Osteoblast (primary cell): ENCODE measurements around the gene ZNF805. TPM values are rescaled to one million over a fixed set of nuclear protein-coding genes. Genes with fewer than 3 reads are reported as not detected.
A peak's percentile ranks its signal among the peaks of the same experiment; 100 is the strongest.

Source experiments
- DNase-seq: peaks from one replicate; pipeline ENCODE4 v3.0.0; 2011; ENCODE audit warnings: low spot score, mixed read lengths; ENCODE audit not compliant: insufficient read length; ENCODE audit errors: missing footprints
- H2AFZ ChIP-seq: 2 replicates; pipeline ENCODE4 v1.6.0; 2011; ENCODE audit warnings: mild to moderate bottlenecking, low read length
- H3K27ac ChIP-seq: 2 replicates; pipeline ENCODE4 v1.5.1; 2011; ENCODE audit warnings: mild to moderate bottlenecking, low read depth, low read length, moderate library complexity
- H3K27me3 ChIP-seq: 2 replicates; pipeline ENCODE4 v1.6.0; 2012; ENCODE audit warnings: mild to moderate bottlenecking, control low read depth, inconsistent platforms, low read length, moderate library complexity; ENCODE audit not compliant: insufficient read depth
- H3K36me3 ChIP-seq: 2 replicates; pipeline ENCODE4 v1.5.1; 2011; ENCODE audit warnings: mild to moderate bottlenecking, low read length, control low read depth, moderate library complexity; ENCODE audit not compliant: insufficient read depth
- H3K4me1 ChIP-seq: 2 replicates; pipeline ENCODE4 v1.5.1; 2011; ENCODE audit warnings: mild to moderate bottlenecking, low read length, control low read depth, moderate library complexity; ENCODE audit not compliant: insufficient read depth
- H3K4me2 ChIP-seq: 2 replicates; pipeline ENCODE4 v1.6.0; 2011; ENCODE audit warnings: mild to moderate bottlenecking, low read length; ENCODE audit not compliant: insufficient read depth
- H3K4me3 ChIP-seq: fragments of 200-600 bp; sonication (generic); 3 replicates; pipeline ENCODE4 v1.5.1; 2012; ENCODE audit warnings: mild to moderate bottlenecking, low read length, inconsistent platforms; ENCODE audit not compliant: insufficient read depth
- H3K79me2 ChIP-seq: 2 replicates; pipeline ENCODE4 v1.6.0; 2012; ENCODE audit warnings: mild to moderate bottlenecking, low read length, control low read depth, inconsistent platforms; ENCODE audit not compliant: insufficient read depth
- H3K9me3 ChIP-seq: 2 replicates; pipeline ENCODE4 v1.5.1; 2011; ENCODE audit warnings: low read depth, low read length, control low read depth
- H4K20me1 ChIP-seq: 2 replicates; pipeline ENCODE4 v1.6.0; 2012; ENCODE audit warnings: mild to moderate bottlenecking, low read length, control low read depth; ENCODE audit not compliant: insufficient read depth
- total RNA-seq: library from RNA; depleted of rRNA; stranded (reverse); fragments of >200 nt; gene quantifications from 2 replicates; pipeline ENCODE4 v1.2.3, GENCODE V29; 2012
- TF ChIP-seq, protein P1 (sequence below): IDR thresholded peaks from 2 replicates; pipeline ENCODE4 v1.5.1; 2011; ENCODE audit warnings: mild to moderate bottlenecking, low read depth, low read length, moderate library complexity; ENCODE audit errors: extremely low read depth

ZNF805 gene
- total RNA-seq, 1 donor, result 34.0 TPM

DNA sequence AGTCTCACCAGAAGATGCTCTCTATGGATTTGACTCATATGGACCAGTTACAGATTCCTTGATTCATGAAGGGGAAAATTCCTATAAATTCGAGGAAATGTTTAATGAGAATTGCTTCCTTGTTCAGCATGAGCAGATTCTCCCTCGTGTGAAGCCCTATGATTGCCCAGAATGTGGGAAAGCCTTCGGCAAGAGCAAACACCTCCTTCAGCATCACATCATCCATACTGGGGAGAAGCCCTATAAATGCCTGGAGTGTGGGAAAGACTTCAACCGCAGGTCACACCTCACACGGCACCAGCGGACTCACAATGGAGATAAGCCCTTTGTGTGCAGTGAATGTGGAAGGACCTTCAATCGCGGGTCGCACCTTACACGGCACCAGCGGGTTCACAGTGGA, 50.5 kb downstream of the ZNF805 start:
- Histone ChIP-seq H3K9me3 (peaks cover 24% of the 10 kb centered on the region), H3K79me2 (peaks cover 96% of the 10 kb centered on the region), H3K4me3 (no peak overlapping the region), H3K4me2 (no peak overlapping the region), H3K27ac (no peak overlapping the region), H3K36me3 (peaks cover 93% of the 10 kb centered on the region), H2AFZ (no peak overlapping the region), H3K27me3 (no peaks in the 10 kb centered on the region), H3K4me1 (no peaks in the 10 kb centered on the region), H4K20me1 (peaks cover 21% of the 10 kb centered on the region)
- no peak for DNase-seq
- TF ChIP-seq, protein P1, sequence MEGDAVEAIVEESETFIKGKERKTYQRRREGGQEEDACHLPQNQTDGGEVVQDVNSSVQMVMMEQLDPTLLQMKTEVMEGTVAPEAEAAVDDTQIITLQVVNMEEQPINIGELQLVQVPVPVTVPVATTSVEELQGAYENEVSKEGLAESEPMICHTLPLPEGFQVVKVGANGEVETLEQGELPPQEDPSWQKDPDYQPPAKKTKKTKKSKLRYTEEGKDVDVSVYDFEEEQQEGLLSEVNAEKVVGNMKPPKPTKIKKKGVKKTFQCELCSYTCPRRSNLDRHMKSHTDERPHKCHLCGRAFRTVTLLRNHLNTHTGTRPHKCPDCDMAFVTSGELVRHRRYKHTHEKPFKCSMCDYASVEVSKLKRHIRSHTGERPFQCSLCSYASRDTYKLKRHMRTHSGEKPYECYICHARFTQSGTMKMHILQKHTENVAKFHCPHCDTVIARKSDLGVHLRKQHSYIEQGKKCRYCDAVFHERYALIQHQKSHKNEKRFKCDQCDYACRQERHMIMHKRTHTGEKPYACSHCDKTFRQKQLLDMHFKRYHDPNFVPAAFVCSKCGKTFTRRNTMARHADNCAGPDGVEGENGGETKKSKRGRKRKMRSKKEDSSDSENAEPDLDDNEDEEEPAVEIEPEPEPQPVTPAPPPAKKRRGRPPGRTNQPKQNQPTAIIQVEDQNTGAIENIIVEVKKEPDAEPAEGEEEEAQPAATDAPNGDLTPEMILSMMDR, result no peak

DNA sequence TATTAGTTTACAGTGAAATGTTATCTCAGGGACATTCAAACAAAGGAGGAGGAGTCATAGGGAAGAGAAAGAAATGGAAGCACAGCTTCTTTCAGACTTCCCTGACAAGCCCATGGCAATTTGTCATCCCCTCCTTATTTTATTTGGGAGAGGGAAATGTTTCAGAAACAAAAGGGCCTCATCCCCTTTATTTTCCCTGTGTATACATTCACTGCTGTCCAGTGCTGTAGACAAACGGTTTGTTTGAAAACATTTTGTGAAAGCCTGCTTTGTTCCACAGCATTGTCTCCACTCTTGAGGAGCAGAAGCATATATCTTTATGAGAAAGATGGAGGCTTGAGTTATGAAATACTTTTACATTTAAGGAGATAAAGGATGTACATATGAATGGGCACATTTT, 52.1 kb downstream of the ZNF805 start:
- TF ChIP-seq, protein P1, result no peak

GRCh38 chr19:57293719-57294118, 53.3 kb downstream of the ZNF805 start:
- Histone ChIP-seq H3K9me3 (peaks cover 24% of the 10 kb centered on the region), H4K20me1 (peaks cover 17% of the 10 kb centered on the region), H2AFZ (no peak overlapping the region), H3K27me3 (no peaks in the 10 kb centered on the region), H3K79me2 (peaks cover 90% of the 10 kb centered on the region), H3K36me3 (peaks cover 69% of the 10 kb centered on the region), H3K27ac (no peak overlapping the region), H3K4me1 (no peaks in the 10 kb centered on the region), H3K4me2 (no peak overlapping the region), H3K4me3 (no peak overlapping the region)
- DNase-seq, result no peak
- TF ChIP-seq, protein P1, result no peak

More for the DNA sequence above, 52.1 kb downstream of the ZNF805 start:
- H3K79me2 ChIP-seq, result peaks cover 93% of the 10 kb centered on the region
- H3K4me2 ChIP-seq, result no peak overlapping the region
- no peak overlapping the region for H3K27ac ChIP-seq
- no peak for DNase-seq
- peaks cover 15% of the 10 kb centered on the region for H4K20me1 ChIP-seq
- peaks cover 79% of the 10 kb centered on the region for H3K36me3 ChIP-seq
- no peak overlapping the region for H2AFZ ChIP-seq
- H3K9me3 ChIP-seq, result peaks cover 24% of the 10 kb centered on the region
- no peak overlapping the region for H3K4me3 ChIP-seq
- no peaks in the 10 kb centered on the region for H3K4me1 ChIP-seq
- H3K27me3 ChIP-seq, result no peaks in the 10 kb centered on the region

GRCh38 chr19:57302020-57302465, 61.6 kb downstream of the ZNF805 start:
- H3K79me2 ChIP-seq, result peaks cover 39% of the 10 kb centered on the region
- H3K4me1 ChIP-seq, result peaks cover 18% of the 10 kb centered on the region
- peaks cover 25% of the 10 kb centered on the region for H4K20me1 ChIP-seq
- no peaks in the 10 kb centered on the region for H3K27me3 ChIP-seq
- H3K36me3 ChIP-seq, result peaks cover 29% of the 10 kb centered on the region
- H3K4me3 ChIP-seq, result no peak overlapping the region
- H3K9me3 ChIP-seq, result no peaks in the 10 kb centered on the region
- TF ChIP-seq, protein P1, result no peak
- peak overlapping the region; percentile 34 for H3K4me2 ChIP-seq
- H2AFZ ChIP-seq, result no peak overlapping the region
- H3K27ac ChIP-seq, result peak overlapping the region; percentile 77
- peak; percentile 89 for DNase-seq
